ENCODE data around the gene CPSF4L.
A peak's percentile ranks its signal among the peaks of the same experiment; 100 is the strongest.
"Not testable (repeated sequence)": the region's sequence is repeated elsewhere in the genome, so short reads cannot be mapped to it uniquely, and the experiment has no call there.

Gene CPSF4L

GRCh38 chr17:73265646-73266640 is 4.3 kb upstream of the CPSF4L start (continued):
- TF ChIP-seq ZNF792 (tag by site-specific recombination; IDR thresholded peaks at IDR 0.05): no peak
- no peak for TF ChIP-seq ZBTB21 (tag by site-specific recombination; IDR thresholded peaks at IDR 0.05)
- no peak for TF ChIP-seq ZBTB10 (tag by site-specific recombination; IDR thresholded peaks at IDR 0.05)
- no peak for TF ChIP-seq ZFP3 (tag by site-specific recombination; IDR thresholded peaks at IDR 0.05; ENCODE audit: low read depth)
- TF ChIP-seq KLF7 (tag by site-specific recombination; IDR thresholded peaks at IDR 0.05; ENCODE audit: borderline replicate concordance): no peak
- TF ChIP-seq ZNF660 (tag by site-specific recombination; IDR thresholded peaks at IDR 0.05): no peak
- no peak for TF ChIP-seq KLF9 (tag by site-specific recombination; IDR thresholded peaks at IDR 0.05; ENCODE audit: low read depth)
- no peak for TF ChIP-seq GLI4 (tag by site-specific recombination; IDR thresholded peaks at IDR 0.05)
- no peak for TF ChIP-seq OVOL3 (tag by site-specific recombination; IDR thresholded peaks at IDR 0.05)
- TF ChIP-seq ZNF548 (tag by site-specific recombination; IDR thresholded peaks at IDR 0.05): no peak
- TF ChIP-seq ZNF23 (tag by site-specific recombination; IDR thresholded peaks at IDR 0.05; ENCODE audit: borderline replicate concordance): no peak
- no peak for TF ChIP-seq ATF2 (tag by site-specific recombination; IDR thresholded peaks at IDR 0.05; ENCODE audit: low read depth)
- TF ChIP-seq ZBTB44 (tag by site-specific recombination; IDR thresholded peaks at IDR 0.05): no peak

- CTCF ChIA-PET: interaction anchor here (0.7 to 4.0 kb wide), 2 partner anchors 63 to 106 kb away, joined by 4 to 19 read pairs; no protein-coding TSS in a partner anchor
- POLR2A ChIA-PET; H3K36me3 ChIP-seq (ENCODE audit: control insufficient read depth in 2 of 2, insufficient read depth in 1 of 2, low read length in 2 of 2): not testable (repeated sequence)
Observed at GRCh38 chr17:73264448-73264847, 2.8 kb upstream of the CPSF4L start.

GRCh38 chr17:73262676-73263642 is 1.3 kb upstream of the CPSF4L start:
- Histone ChIP-seq H3K4me1 (ENCODE audit: control insufficient read depth, insufficient read depth, low read length) (no peaks in the 10 kb centered on the region), H3K4me3 (ENCODE audit: low read depth, low read length) (no peak overlapping the region), H3K9me3 (ENCODE audit: control insufficient read depth, insufficient read depth, low read depth, low read length) (no peaks in the 10 kb centered on the region), H3K27ac (ENCODE audit: extremely low read depth, low read depth, low read length) (no peak overlapping the region), H3K36me3 (ENCODE audit: control insufficient read depth in 2 of 2, insufficient read depth in 1 of 2, low read length in 2 of 2) (no peaks in the 10 kb centered on the region)
- ChIA-PET CTCF (interaction anchor here (0.6 to 1.1 kb wide), 5 partner anchors 43 to 706 kb away, joined by 3 to 4 read pairs (median 3); no protein-coding TSS in a partner anchor), POLR2A (interaction anchor here (0.6 kb wide), 1 partner anchor 785 kb away, joined by 4 read pairs; no protein-coding TSS in a partner anchor)
- peak; percentile 67 for TF ChIP-seq ZNF341 (tag by site-specific recombination; IDR thresholded peaks at IDR 0.05; ENCODE audit: low read depth)
- TF ChIP-seq ZNF239 (tag by site-specific recombination; IDR thresholded peaks at IDR 0.05): no peak
- TF ChIP-seq ZNF391 (tag by site-specific recombination; IDR thresholded peaks at IDR 0.05; ENCODE audit: borderline replicate concordance, low read depth): no peak
- no peak for TF ChIP-seq ZNF366 (tag by site-specific recombination; conservative IDR thresholded peaks at IDR 0.05)
- TF ChIP-seq GLI4 (tag by site-specific recombination; IDR thresholded peaks at IDR 0.05): no peak
- no peak for TF ChIP-seq ZNF670 (tag by site-specific recombination; IDR thresholded peaks at IDR 0.05; ENCODE audit: low read depth)
- TF ChIP-seq ZNF837 (tag by site-specific recombination; IDR thresholded peaks at IDR 0.05): no peak
- peak; percentile 83 for TF ChIP-seq OSR2 (tag by site-specific recombination; IDR thresholded peaks at IDR 0.05)
- TF ChIP-seq ZNF248 (tag by site-specific recombination; IDR thresholded peaks at IDR 0.05): no peak
- TF ChIP-seq PRDM1 (tag by site-specific recombination; IDR thresholded peaks at IDR 0.05): no peak
- TF ChIP-seq ZNF433 (tag by site-specific recombination; IDR thresholded peaks at IDR 0.05; ENCODE audit: low read depth): no peak

More at GRCh38 chr17:73264448-73264847, 2.8 kb upstream of the CPSF4L start:
- H3K9me3 ChIP-seq (ENCODE audit: control insufficient read depth, insufficient read depth, low read depth, low read length); H3K4me1 ChIP-seq (ENCODE audit: control insufficient read depth, insufficient read depth, low read length); H3K4me3 ChIP-seq (ENCODE audit: low read depth, low read length); H3K27ac ChIP-seq (ENCODE audit: extremely low read depth, low read depth, low read length): not testable (repeated sequence)
